SK-N-SH (cell line): Measurements from ENCODE around the gene CDX1. TPM values are rescaled to one million over a fixed set of nuclear protein-coding genes. Genes with fewer than 3 reads are reported as not detected.

Experiments
- CTCF ChIA-PET: fragments of 300-600, 350-600 bp; formaldehyde crosslinking; extraction: SDS; loops from one replicate; lab custom pipeline; 2021; lab: Yijun Ruan, JAX
- POLR2A ChIA-PET: fragments of 350-600 bp; sonication (Branson Sonifier 250); formaldehyde crosslinking; extraction: SDS; loops from one replicate; lab custom pipeline; 2020; ENCODE audit warnings: antibody characterized with exemption, inconsistent platforms; lab: Yijun Ruan, JAX
- DNase-seq: peaks from one replicate; pipeline ENCODE4 v3.0.0; 2012
- H2AFZ ChIP-seq: fragments of 200-600 bp; sonication (generic); 2 replicates; pipeline ENCODE4 v1.8.1; 2016; ENCODE audit warnings: antibody characterized with exemption, mild to moderate bottlenecking, low read depth
- H3F3A ChIP-seq: fragments of 200-600 bp; sonication (generic); replicated peaks from 2 replicates; pipeline ENCODE3; 2016; ENCODE audit warnings: antibody characterized with exemption, mild to moderate bottlenecking; ENCODE audit not compliant: insufficient read depth
- H3K27ac ChIP-seq, 2 experiments: fragments of 200-500 bp in 1 of 2; fragments of 200-600 bp in 1 of 2; sonication (Bioruptor generic) in 1 of 2; sonication (generic), shearing (Covaris generic) in 1 of 2; 2 replicates each; pipeline versions ENCODE4 v1.5.1 to v1.6.1; 2014 to 2016; ENCODE audit warnings: low read depth in 2 of 2, inconsistent platforms in 1 of 2, low read length in 1 of 2, mild to moderate bottlenecking in 1 of 2, mixed read lengths in 1 of 2
- H3K27me3 ChIP-seq: fragments of 200-600 bp; sonication (generic), shearing (Covaris generic); 2 replicates; pipeline ENCODE4 v1.6.1; 2016; ENCODE audit warnings: mixed run types; ENCODE audit not compliant: insufficient read depth
- H3K36me3 ChIP-seq, 2 experiments: fragments of 200-500 bp in 1 of 2; fragments of 200-600 bp in 1 of 2; sonication (Bioruptor generic) in 1 of 2; sonication (generic) in 1 of 2; replicated peaks in 1 of 2; 2 replicates each; pipeline versions ENCODE3 to v1.5.1; 2014 to 2016; ENCODE audit warnings: low read length in 1 of 2, mild to moderate bottlenecking in 1 of 2; ENCODE audit not compliant: insufficient read depth in 2 of 2, control insufficient read depth in 1 of 2
- H3K4me1 ChIP-seq, 2 experiments: fragments of 200-500 bp in 1 of 2; fragments of 200-600 bp in 1 of 2; sonication (Bioruptor generic) in 1 of 2; sonication (generic), shearing (Covaris generic) in 1 of 2; 2 replicates each; pipeline versions ENCODE4 v1.5.1 to v1.6.1; 2014 to 2016; ENCODE audit warnings: low read depth in 1 of 2, low read length in 1 of 2, mixed run types in 1 of 2; ENCODE audit not compliant: insufficient read depth in 2 of 2, control insufficient read depth in 1 of 2
- H3K4me2 ChIP-seq: fragments of 200-600 bp; sonication (generic), shearing (Covaris generic); 2 replicates; pipeline ENCODE4 v1.6.1; 2017; ENCODE audit warnings: mixed run types
- H3K4me3 ChIP-seq, 2 experiments: fragments of 200-500 bp in 1 of 2; fragments of 200-600 bp in 1 of 2; sonication (Bioruptor generic) in 1 of 2; sonication (generic), shearing (Covaris generic) in 1 of 2; 2 replicates each; pipeline versions ENCODE4 v1.5.1 to v1.8.1; 2014 to 2016; ENCODE audit warnings: low read depth in 2 of 2, inconsistent platforms in 1 of 2, low read length in 1 of 2, mild to moderate bottlenecking in 1 of 2, mixed read lengths in 1 of 2, moderate library complexity in 1 of 2
- H3K79me2 ChIP-seq: fragments of 200-600 bp; sonication (generic); 2 replicates; pipeline ENCODE4 v1.8.1; 2017; ENCODE audit warnings: mild to moderate bottlenecking; ENCODE audit not compliant: insufficient read depth
- H3K9ac ChIP-seq: fragments of 200-600 bp; sonication (generic); 2 replicates; pipeline ENCODE4 v1.6.1; 2017; ENCODE audit warnings: mixed run types
- H3K9me2 ChIP-seq: fragments of 200-600 bp; sonication (generic); 2 replicates; pipeline ENCODE4 v1.6.1; 2017; ENCODE audit warnings: mixed run types
- H3K9me3 ChIP-seq: fragments of 200-600 bp; sonication (generic); 2 replicates; pipeline ENCODE4 v1.6.1; 2017; ENCODE audit warnings: mixed run types, mild to moderate bottlenecking, moderate library complexity
- H4K20me1 ChIP-seq: fragments of 200-600 bp; sonication (generic); 2 replicates; pipeline ENCODE4 v1.6.1; 2017; ENCODE audit warnings: mild to moderate bottlenecking, mixed run types; ENCODE audit not compliant: insufficient read depth
- EP300 ChIP-seq, 2 experiments: IDR thresholded peaks; 2 replicates each; pipeline versions ENCODE4 v1.4.0 to v1.6.1; 2012; ENCODE audit warnings: borderline replicate concordance in 1 of 2, low read depth in 1 of 2, low read length in 1 of 2
- EZH2phosphoT487 ChIP-seq: fragments of 200-600 bp; sonication (generic); IDR thresholded peaks from 2 replicates; pipeline ENCODE4 v1.6.1; 2017; ENCODE audit warnings: low read depth, mixed run types, mild to moderate bottlenecking, antibody characterized with exemption, moderate library complexity, borderline replicate concordance
- FOXM1 ChIP-seq: IDR thresholded peaks from 2 replicates; pipeline ENCODE4 v1.4.0; 2012; ENCODE audit warnings: low read depth, mild to moderate bottlenecking
- GABPA ChIP-seq: IDR thresholded peaks from 2 replicates; pipeline ENCODE4 v1.4.0; 2012; ENCODE audit warnings: low read depth, mild to moderate bottlenecking
- GATA2 ChIP-seq: sonication (generic); formaldehyde crosslinking; IDR thresholded peaks from 2 replicates; pipeline ENCODE4 v1.5.0; 2020; ENCODE audit warnings: mild to moderate bottlenecking, missing genetic modification reagents
- MEF2A ChIP-seq: IDR thresholded peaks from 2 replicates; pipeline ENCODE4 v1.4.0; 2012; ENCODE audit warnings: low read depth, borderline replicate concordance
- MXI1 ChIP-seq: IDR thresholded peaks from 2 replicates; pipeline ENCODE4 v1.6.1; 2012; ENCODE audit warnings: mild to moderate bottlenecking, low read depth, low read length, improper control_type of control experiment
- NFIC ChIP-seq: IDR thresholded peaks from 2 replicates; pipeline ENCODE4 v1.4.0; 2012; ENCODE audit warnings: borderline replicate concordance
- POLR2AphosphoS5 ChIP-seq: IDR thresholded peaks from 2 replicates; pipeline ENCODE4 v1.6.1; 2012; ENCODE audit warnings: low read depth, low read length
- RAD21 ChIP-seq: IDR thresholded peaks from 2 replicates; pipeline ENCODE4 v1.6.1; 2012; ENCODE audit warnings: mild to moderate bottlenecking, low read length
- RFX5 ChIP-seq: IDR thresholded peaks from 2 replicates; pipeline ENCODE4 v1.6.1; 2012; ENCODE audit warnings: mild to moderate bottlenecking, improper control_type of control experiment, low read length
- SIN3A ChIP-seq: IDR thresholded peaks from 2 replicates; pipeline ENCODE4 v1.6.1; 2012; ENCODE audit warnings: low read depth, mild to moderate bottlenecking, low read length, moderate library complexity, borderline replicate concordance
- TCF12 ChIP-seq: IDR thresholded peaks from 2 replicates; pipeline ENCODE4 v1.4.0; 2012
- ZBTB33 ChIP-seq: IDR thresholded peaks from 2 replicates; pipeline ENCODE4 v1.4.0; 2012; ENCODE audit warnings: low read depth, borderline replicate concordance
- WGBS: methylation state at CpG from one replicate; pipeline ENCODE4 v1.1.6; 2017; ENCODE audit warnings: low lambda C conversion rate; 5-methylcytosine and 5-hydroxymethylcytosine counted together
- polyA plus RNA-seq, 3 experiments: library from polyadenylated mRNA; depleted of rRNA; stranded (reverse); fragments of >200 nt; gene quantifications; 2 replicates each; pipeline ENCODE4 v1.2.3, GENCODE V29; 2012
- TF ChIP-seq, protein P1 (sequence below): fragments of 150-350 bp; IDR thresholded peaks from 2 replicates; pipeline ENCODE4 v1.6.1; 2016; ENCODE audit warnings: mild to moderate bottlenecking, low read depth, low read length

Gene CDX1
- polyA plus RNA-seq, 1 of the 3 experiments (the other 2 are of a cell fraction): 0.23 TPM

- Histone ChIP-seq H3K4me2 (no peak overlapping the region), H2AFZ (no peak overlapping the region), H3K27ac (no peak overlapping the region), H3K4me3 (no peak overlapping the region), H3K4me1 (peaks cover 19 to 29% of the 10 kb centered on the region in 2 experiments), H3K9ac (no peak overlapping the region), H3K9me2 (no peaks in the 10 kb centered on the region), H3K27me3 (no peaks in the 10 kb centered on the region), H3K9me3 (no peaks in the 10 kb centered on the region), H3K36me3 (peaks cover 24 to 70% of the 10 kb centered on the region in 2 experiments), H4K20me1 (no peaks in the 10 kb centered on the region), H3K79me2 (peaks cover 10% of the 10 kb centered on the region; the same call in 1 of the 2 replicates), H3F3A (no peaks in the 10 kb centered on the region)
- WGBS: 94% methylated on average over 16 of the region's 16 CpGs
- POLR2A ChIA-PET: no interaction called here
- TF ChIP-seq MEF2A: no peak
- TF ChIP-seq, protein P1, sequence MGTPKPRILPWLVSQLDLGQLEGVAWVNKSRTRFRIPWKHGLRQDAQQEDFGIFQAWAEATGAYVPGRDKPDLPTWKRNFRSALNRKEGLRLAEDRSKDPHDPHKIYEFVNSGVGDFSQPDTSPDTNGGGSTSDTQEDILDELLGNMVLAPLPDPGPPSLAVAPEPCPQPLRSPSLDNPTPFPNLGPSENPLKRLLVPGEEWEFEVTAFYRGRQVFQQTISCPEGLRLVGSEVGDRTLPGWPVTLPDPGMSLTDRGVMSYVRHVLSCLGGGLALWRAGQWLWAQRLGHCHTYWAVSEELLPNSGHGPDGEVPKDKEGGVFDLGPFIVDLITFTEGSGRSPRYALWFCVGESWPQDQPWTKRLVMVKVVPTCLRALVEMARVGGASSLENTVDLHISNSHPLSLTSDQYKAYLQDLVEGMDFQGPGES: no peak
- DNase-seq: no peak
- CTCF ChIA-PET: interaction anchor here (3.6 to 12.5 kb wide), 3 partner anchors 42 to 85 kb away, joined by 43 to 173 read pairs (median 90); no protein-coding TSS in a partner anchor
These were observed 32.9 kb upstream of the CDX1 start for GRCh38 chr5:150133581-150134197.

- peaks cover 10% of the 10 kb centered on the region; the same call in 1 of the 2 replicates for H3K79me2 ChIP-seq
- no peak for TF ChIP-seq GABPA
- TF ChIP-seq TCF12: no peak
- TF ChIP-seq FOXM1: no peak
- 87% methylated on average over 7 of the region's 7 CpGs for WGBS
- CTCF ChIA-PET: interaction anchor here (1.0 to 3.6 kb wide), 4 partner anchors 9 to 113 kb away, joined by 3 to 43 read pairs (median 6); no protein-coding TSS in a partner anchor
- H3K4me1 ChIP-seq: peaks cover 24 to 34% of the 10 kb centered on the region in 2 experiments
- no peak overlapping the region for H3K9ac ChIP-seq
- no peaks in the 10 kb centered on the region for H4K20me1 ChIP-seq
- no peak for DNase-seq
- no peak overlapping the region for H3K4me2 ChIP-seq
- H3K27me3 ChIP-seq: no peaks in the 10 kb centered on the region
- POLR2A ChIA-PET: no interaction called here
- H3K9me3 ChIP-seq: no peaks in the 10 kb centered on the region
- H3K27ac ChIP-seq: no peak overlapping the region; a peak in 1 of 4 replicates
- no peak overlapping the region for H3K4me3 ChIP-seq
- H2AFZ ChIP-seq: no peak overlapping the region
- H3K36me3 ChIP-seq: peaks cover 19 to 65% of the 10 kb centered on the region in 2 experiments
- no peaks in the 10 kb centered on the region for H3K9me2 ChIP-seq
- no peaks in the 10 kb centered on the region for H3F3A ChIP-seq
These were observed 32.4 kb upstream of the CDX1 start for GRCh38 chr5:150134198-150134588.

- H2AFZ ChIP-seq: no peak overlapping the region
- no peak overlapping the region for H3K4me2 ChIP-seq
- POLR2A ChIA-PET: interaction anchor here (0.7 to 1.5 kb wide), 3 partner anchors 13 to 20 kb away, joined by 3 to 5 read pairs (median 3); partner anchors contain the start of gene PDGFRB
- peaks cover 15 to 50% of the 10 kb centered on the region in 2 experiments for H3K36me3 ChIP-seq
- H3K27ac ChIP-seq: peak overlapping the region in 1 of 2 experiments; percentile 87; a peak in 2 of 4 replicates
- H3F3A ChIP-seq: no peaks in the 10 kb centered on the region
- no peaks in the 10 kb centered on the region for H3K9me3 ChIP-seq
- H3K4me3 ChIP-seq: no peak overlapping the region
- H3K4me1 ChIP-seq: peaks cover 31 to 48% of the 10 kb centered on the region in 2 experiments
- H3K79me2 ChIP-seq: peaks cover 26% of the 10 kb centered on the region
- CTCF ChIA-PET: interaction anchor here (0.7 to 3.6 kb wide), 9 partner anchors 11 to 302 kb away, joined by 3 to 43 read pairs (median 3); partner anchors contain the start of gene PDGFRB
- H3K9ac ChIP-seq: no peak overlapping the region
- no peaks in the 10 kb centered on the region for H3K9me2 ChIP-seq
- whole genome bisulfite sequencing: 92% methylated on average over 11 of the region's 21 CpGs
- H4K20me1 ChIP-seq: no peaks in the 10 kb centered on the region
- no peak for DNase-seq
- no peaks in the 10 kb centered on the region for H3K27me3 ChIP-seq
- TF ChIP-seq GATA2 (CRISPR knock-in tag) (no peak), POLR2AphosphoS5 (no peak), SIN3A (no peak), RFX5 (no peak), ZBTB33 (no peak), NFIC (no peak), EP300 (IDR thresholded peaks at IDR 0.05; ENCODE audit: borderline replicate concordance in 1 of 2, low read depth in 1 of 2, low read length in 1 of 2) (no peak), FOXM1 (no peak), EZH2phosphoT487 (no peak), GABPA (no peak), TCF12 (no peak), RAD21 (no peak), MXI1 (no peak)
These were observed 30.8 kb upstream of the CDX1 start for GRCh38 chr5:150135557-150136304.
